Uterus (tissue), 2 donors: ENCODE measurements around the gene ARHGEF19.

ENCODE experiments used
- POLR2A ChIP-seq, 2 donors: fragments of 450-650 bp; IDR thresholded peaks; one replicate each; pipeline ENCODE4 v1.6.1; 2016; ENCODE audit warnings: antibody characterized with exemption in 2 of 2, mild to moderate bottlenecking in 1 of 2, moderate library complexity in 1 of 2
- TF ChIP-seq, protein P1 (sequence below), 4 experiments: fragments of 200-600 bp in 2 of 4; fragments of 450-650 bp in 2 of 4; sonication (generic) in 2 of 4; IDR thresholded peaks; one replicate each; pipeline ENCODE4 v1.5.1; 2016 to 2019; ENCODE audit warnings: antibody characterized with exemption in 4 of 4, mild to moderate bottlenecking in 2 of 4, moderate library complexity in 1 of 4

DNA sequence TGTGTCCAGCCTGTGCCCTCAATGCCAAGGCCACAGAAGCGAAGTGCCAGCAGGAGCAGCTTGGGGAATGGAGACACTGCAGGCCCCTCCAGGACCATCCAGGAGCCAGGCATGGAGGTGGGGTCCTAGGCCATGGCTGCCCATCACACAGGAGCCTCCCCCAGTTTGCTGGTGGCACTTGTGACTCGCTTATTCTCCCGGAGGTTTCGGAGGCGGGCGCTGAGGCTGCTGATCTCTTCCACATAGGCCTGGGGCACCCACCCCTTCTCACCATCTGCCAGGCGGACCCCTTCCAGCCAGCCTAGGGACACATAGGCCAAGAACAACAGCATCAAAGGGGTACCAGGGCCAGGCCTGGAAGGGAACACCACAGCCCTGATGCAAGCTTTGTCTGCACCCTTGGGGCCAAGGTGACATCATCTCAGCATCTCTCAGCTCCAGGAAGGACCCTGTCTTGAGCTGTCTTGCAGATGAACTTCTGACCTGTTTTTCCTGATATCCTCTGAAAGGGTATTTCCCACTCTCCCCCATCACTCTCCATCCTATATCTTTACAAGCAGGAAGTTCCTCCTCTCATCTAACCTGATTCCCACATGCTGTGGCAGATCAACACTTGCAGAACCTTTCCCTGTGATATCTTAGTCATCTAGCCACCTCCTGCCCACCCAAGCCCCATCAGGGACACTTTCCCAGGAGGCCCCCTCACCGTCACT lies 13.9 kb downstream of the ARHGEF19 start:
- TF ChIP-seq, protein P1, sequence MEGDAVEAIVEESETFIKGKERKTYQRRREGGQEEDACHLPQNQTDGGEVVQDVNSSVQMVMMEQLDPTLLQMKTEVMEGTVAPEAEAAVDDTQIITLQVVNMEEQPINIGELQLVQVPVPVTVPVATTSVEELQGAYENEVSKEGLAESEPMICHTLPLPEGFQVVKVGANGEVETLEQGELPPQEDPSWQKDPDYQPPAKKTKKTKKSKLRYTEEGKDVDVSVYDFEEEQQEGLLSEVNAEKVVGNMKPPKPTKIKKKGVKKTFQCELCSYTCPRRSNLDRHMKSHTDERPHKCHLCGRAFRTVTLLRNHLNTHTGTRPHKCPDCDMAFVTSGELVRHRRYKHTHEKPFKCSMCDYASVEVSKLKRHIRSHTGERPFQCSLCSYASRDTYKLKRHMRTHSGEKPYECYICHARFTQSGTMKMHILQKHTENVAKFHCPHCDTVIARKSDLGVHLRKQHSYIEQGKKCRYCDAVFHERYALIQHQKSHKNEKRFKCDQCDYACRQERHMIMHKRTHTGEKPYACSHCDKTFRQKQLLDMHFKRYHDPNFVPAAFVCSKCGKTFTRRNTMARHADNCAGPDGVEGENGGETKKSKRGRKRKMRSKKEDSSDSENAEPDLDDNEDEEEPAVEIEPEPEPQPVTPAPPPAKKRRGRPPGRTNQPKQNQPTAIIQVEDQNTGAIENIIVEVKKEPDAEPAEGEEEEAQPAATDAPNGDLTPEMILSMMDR (IDR thresholded peaks at IDR 0.05), result no peak
- TF ChIP-seq POLR2A (IDR thresholded peaks at IDR 0.05), result no peak
